ENCODE measurements around the gene MTO1.

The MTO1 gene

DNA sequence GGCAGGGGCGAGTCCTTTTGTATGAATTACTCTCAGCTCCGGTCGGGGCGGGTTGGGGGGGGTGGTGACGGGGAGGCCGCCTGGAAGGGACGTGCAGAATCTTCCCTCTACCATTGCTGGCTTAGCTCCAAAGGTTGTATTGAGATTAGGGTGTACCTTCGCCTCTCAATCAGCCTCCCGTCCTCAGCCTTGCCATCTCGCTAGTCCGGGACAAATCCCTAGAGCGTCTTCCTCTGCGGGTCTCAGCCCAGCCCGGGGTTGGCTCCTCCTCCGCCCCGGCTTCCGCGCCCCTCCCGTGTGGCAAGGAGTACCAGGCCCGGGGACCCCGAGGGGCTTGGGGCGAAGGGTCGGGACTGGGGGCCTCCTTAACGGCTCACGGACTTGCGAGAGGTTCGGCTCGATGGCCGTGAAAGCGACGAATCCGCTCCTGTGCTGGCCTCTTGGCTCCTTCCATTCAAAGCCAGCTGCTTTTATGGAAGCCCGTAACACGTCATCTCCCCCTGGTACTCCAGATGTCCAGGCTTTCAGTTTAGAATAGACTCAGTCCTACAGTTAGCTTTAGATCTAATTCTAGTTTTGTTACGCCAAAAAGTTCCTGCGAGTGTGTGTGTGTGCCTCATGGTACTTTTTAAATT is 59.9 kb downstream of the MTO1 start:
- no peak for TF ChIP-seq CTCF (conservative IDR thresholded peaks at IDR 0.05; ENCODE audit: low read length)
- peak; percentile 84 for DNase-seq (ENCODE audit: low read depth)
- peak overlapping the region; percentile 80 for H3K4me3 ChIP-seq (ENCODE audit: low read length)

DNA sequence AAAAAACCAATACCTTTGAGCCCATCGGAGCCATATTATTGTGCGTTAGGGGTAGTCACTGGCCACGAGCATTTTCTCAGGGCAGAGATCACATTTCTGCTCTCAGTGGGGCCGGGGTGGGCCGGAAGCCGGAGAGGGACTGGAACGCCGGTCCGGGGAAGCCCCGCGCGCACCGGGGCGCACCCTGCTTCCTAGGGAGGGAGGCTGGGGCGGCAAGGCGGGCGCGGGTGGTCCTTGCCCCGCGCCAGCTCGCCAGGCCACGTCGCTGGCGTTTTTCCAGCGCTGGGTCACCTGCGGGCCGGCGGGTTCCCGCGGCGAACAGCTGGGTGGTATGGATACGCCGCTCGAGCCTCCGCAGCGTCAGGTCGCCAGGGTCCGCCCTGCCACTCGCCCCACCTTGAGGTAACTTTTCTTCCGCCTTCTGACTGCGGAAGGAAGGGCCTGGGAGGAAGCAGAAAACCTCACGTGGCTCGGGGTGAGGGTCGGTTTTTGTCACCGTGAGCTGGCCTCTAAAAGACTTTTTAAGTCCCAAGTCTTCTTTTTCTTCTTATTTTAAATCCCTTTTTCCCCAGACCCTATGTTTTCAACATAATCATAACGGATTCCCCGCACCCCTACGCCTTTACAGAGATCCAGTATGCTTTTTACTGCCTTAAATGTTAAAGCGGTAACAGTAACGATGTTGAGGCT is 62.0 kb downstream of the MTO1 start:
- peak; percentile 40 for DNase-seq (ENCODE audit: low read depth)
- TF ChIP-seq CTCF (conservative IDR thresholded peaks at IDR 0.05; ENCODE audit: low read length): no peak
- peak overlapping the region; percentile 60 for H3K4me3 ChIP-seq (ENCODE audit: low read length)

DNA sequence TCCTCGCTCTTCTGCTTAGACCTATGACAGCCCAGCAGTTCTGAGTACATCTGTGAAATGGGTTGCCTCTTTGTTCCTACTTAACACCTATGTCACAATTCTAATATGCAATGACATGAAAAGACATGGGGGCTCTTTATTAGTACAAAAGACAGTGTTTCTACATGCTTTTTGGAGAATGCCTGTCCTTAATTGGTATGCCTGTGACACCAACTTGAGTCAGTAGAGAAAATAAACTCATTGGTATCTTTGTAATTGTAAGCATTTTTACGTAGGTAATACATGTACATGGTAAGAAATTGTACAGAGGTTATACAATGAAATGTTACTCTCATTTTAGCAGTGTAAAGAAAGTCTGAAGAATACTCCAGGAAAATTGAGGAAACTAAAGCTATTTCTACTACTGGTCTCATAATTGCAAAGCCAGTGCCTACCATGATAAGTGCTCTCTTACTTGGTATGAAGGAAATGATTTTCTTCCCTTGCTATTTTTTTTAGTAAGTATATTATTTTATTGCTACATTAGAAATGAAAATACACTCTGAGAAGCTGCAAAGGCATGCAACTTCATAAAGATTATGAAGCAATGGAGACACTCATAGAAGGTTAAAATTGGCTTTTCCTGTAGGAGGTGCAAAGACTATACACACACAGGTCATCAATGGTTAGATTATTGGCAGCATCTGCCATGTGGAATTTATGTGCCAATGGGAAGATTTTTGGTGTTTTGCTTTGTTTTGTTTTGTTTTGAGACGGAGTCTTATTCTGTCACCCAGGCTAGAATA is 64.2 kb downstream of the MTO1 start:
- no peak overlapping the region for H3K4me3 ChIP-seq (ENCODE audit: low read length)
- no peak for DNase-seq (ENCODE audit: low read depth)
- TF ChIP-seq CTCF (conservative IDR thresholded peaks at IDR 0.05; ENCODE audit: low read length): no peak

- no peak overlapping the region for H3K4me3 ChIP-seq (ENCODE audit: low read length)
- no peak for DNase-seq (ENCODE audit: low read depth)
- TF ChIP-seq CTCF (conservative IDR thresholded peaks at IDR 0.05; ENCODE audit: low read length): no peak
Measured at GRCh38 chr6:73528897-73529296, 67.4 kb downstream of the MTO1 start.

GRCh38 chr6:73532293-73532692 is 70.8 kb downstream of the MTO1 start:
- DNase-seq (ENCODE audit: low read depth): no peak
- no peak overlapping the region for H3K4me3 ChIP-seq (ENCODE audit: low read length)
- no peak for TF ChIP-seq CTCF (conservative IDR thresholded peaks at IDR 0.05; ENCODE audit: low read length)

DNA sequence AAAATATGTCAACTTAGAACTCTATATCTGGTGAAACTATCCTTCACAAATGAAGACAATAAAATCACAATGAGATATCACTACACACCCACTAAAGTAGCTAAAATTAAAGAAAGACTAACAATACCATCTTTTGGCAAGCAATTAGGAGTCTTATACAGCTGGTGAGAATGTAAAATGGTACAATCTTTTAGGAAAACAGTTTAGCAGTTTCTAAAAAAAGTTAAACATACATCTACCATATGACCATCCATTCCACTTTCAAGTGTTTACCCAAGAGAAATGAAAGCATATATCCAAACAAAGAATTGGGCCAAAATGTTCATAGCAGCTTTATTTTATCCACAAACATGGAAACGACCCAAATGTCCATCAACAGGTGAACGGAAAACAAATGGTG is 73.1 kb downstream of the MTO1 start:
- no peak for DNase-seq (ENCODE audit: low read depth)
- TF ChIP-seq CTCF (conservative IDR thresholded peaks at IDR 0.05; ENCODE audit: low read length): no peak

More for the DNA sequence above, 73.1 kb downstream of the MTO1 start:
- no peak overlapping the region for H3K4me3 ChIP-seq (ENCODE audit: low read length)
